SK-N-SH (cell line): Measurements from ENCODE around the gene POTEM. TPM values are rescaled to one million over a fixed set of nuclear protein-coding genes. Genes with fewer than 3 reads are reported as not detected.
"Not testable (repeated sequence)": the region's sequence is repeated elsewhere in the genome, so short reads cannot be mapped to it uniquely, and the experiment has no call there.

Experiments
- CTCF ChIA-PET: fragments of 300-600, 350-600 bp; formaldehyde crosslinking; extraction: SDS; loops from one replicate; lab custom pipeline; 2021; lab: Yijun Ruan, JAX
- POLR2A ChIA-PET: fragments of 350-600 bp; sonication (Branson Sonifier 250); formaldehyde crosslinking; extraction: SDS; loops from one replicate; lab custom pipeline; 2020; ENCODE audit warnings: antibody characterized with exemption, inconsistent platforms; lab: Yijun Ruan, JAX
- DNase-seq: peaks from one replicate; pipeline ENCODE4 v3.0.0; 2012
- H2AFZ ChIP-seq: fragments of 200-600 bp; sonication (generic); 2 replicates; pipeline ENCODE4 v1.8.1; 2016; ENCODE audit warnings: antibody characterized with exemption, mild to moderate bottlenecking, low read depth
- H3F3A ChIP-seq: fragments of 200-600 bp; sonication (generic); replicated peaks from 2 replicates; pipeline ENCODE3; 2016; ENCODE audit warnings: antibody characterized with exemption, mild to moderate bottlenecking; ENCODE audit not compliant: insufficient read depth
- H3K27ac ChIP-seq, 2 experiments: fragments of 200-500 bp in 1 of 2; fragments of 200-600 bp in 1 of 2; sonication (Bioruptor generic) in 1 of 2; sonication (generic), shearing (Covaris generic) in 1 of 2; 2 replicates each; pipeline versions ENCODE4 v1.5.1 to v1.6.1; 2014 to 2016; ENCODE audit warnings: low read depth in 2 of 2, inconsistent platforms in 1 of 2, low read length in 1 of 2, mild to moderate bottlenecking in 1 of 2, mixed read lengths in 1 of 2
- H3K27me3 ChIP-seq: fragments of 200-600 bp; sonication (generic), shearing (Covaris generic); 2 replicates; pipeline ENCODE4 v1.6.1; 2016; ENCODE audit warnings: mixed run types; ENCODE audit not compliant: insufficient read depth
- H3K36me3 ChIP-seq, 2 experiments: fragments of 200-500 bp in 1 of 2; fragments of 200-600 bp in 1 of 2; sonication (Bioruptor generic) in 1 of 2; sonication (generic) in 1 of 2; replicated peaks in 1 of 2; 2 replicates each; pipeline versions ENCODE3 to v1.5.1; 2014 to 2016; ENCODE audit warnings: low read length in 1 of 2, mild to moderate bottlenecking in 1 of 2; ENCODE audit not compliant: insufficient read depth in 2 of 2, control insufficient read depth in 1 of 2
- H3K4me1 ChIP-seq, 2 experiments: fragments of 200-500 bp in 1 of 2; fragments of 200-600 bp in 1 of 2; sonication (Bioruptor generic) in 1 of 2; sonication (generic), shearing (Covaris generic) in 1 of 2; 2 replicates each; pipeline versions ENCODE4 v1.5.1 to v1.6.1; 2014 to 2016; ENCODE audit warnings: low read depth in 1 of 2, low read length in 1 of 2, mixed run types in 1 of 2; ENCODE audit not compliant: insufficient read depth in 2 of 2, control insufficient read depth in 1 of 2
- H3K4me2 ChIP-seq: fragments of 200-600 bp; sonication (generic), shearing (Covaris generic); 2 replicates; pipeline ENCODE4 v1.6.1; 2017; ENCODE audit warnings: mixed run types
- H3K4me3 ChIP-seq, 2 experiments: fragments of 200-500 bp in 1 of 2; fragments of 200-600 bp in 1 of 2; sonication (Bioruptor generic) in 1 of 2; sonication (generic), shearing (Covaris generic) in 1 of 2; 2 replicates each; pipeline versions ENCODE4 v1.5.1 to v1.8.1; 2014 to 2016; ENCODE audit warnings: low read depth in 2 of 2, inconsistent platforms in 1 of 2, low read length in 1 of 2, mild to moderate bottlenecking in 1 of 2, mixed read lengths in 1 of 2, moderate library complexity in 1 of 2
- H3K79me2 ChIP-seq: fragments of 200-600 bp; sonication (generic); 2 replicates; pipeline ENCODE4 v1.8.1; 2017; ENCODE audit warnings: mild to moderate bottlenecking; ENCODE audit not compliant: insufficient read depth
- H3K9ac ChIP-seq: fragments of 200-600 bp; sonication (generic); 2 replicates; pipeline ENCODE4 v1.6.1; 2017; ENCODE audit warnings: mixed run types
- H3K9me2 ChIP-seq: fragments of 200-600 bp; sonication (generic); 2 replicates; pipeline ENCODE4 v1.6.1; 2017; ENCODE audit warnings: mixed run types
- H3K9me3 ChIP-seq: fragments of 200-600 bp; sonication (generic); 2 replicates; pipeline ENCODE4 v1.6.1; 2017; ENCODE audit warnings: mixed run types, mild to moderate bottlenecking, moderate library complexity
- H4K20me1 ChIP-seq: fragments of 200-600 bp; sonication (generic); 2 replicates; pipeline ENCODE4 v1.6.1; 2017; ENCODE audit warnings: mild to moderate bottlenecking, mixed run types; ENCODE audit not compliant: insufficient read depth
- WGBS: methylation state at CpG from one replicate; pipeline ENCODE4 v1.1.6; 2017; ENCODE audit warnings: low lambda C conversion rate; 5-methylcytosine and 5-hydroxymethylcytosine counted together
- polyA plus RNA-seq, 3 experiments: library from polyadenylated mRNA; depleted of rRNA; stranded (reverse); fragments of >200 nt; gene quantifications; 2 replicates each; pipeline ENCODE4 v1.2.3, GENCODE V29; 2012

The POTEM gene
- polyA plus RNA-seq, 1 of the 3 experiments (the other 2 are of a cell fraction): 0.25 TPM

DNA sequence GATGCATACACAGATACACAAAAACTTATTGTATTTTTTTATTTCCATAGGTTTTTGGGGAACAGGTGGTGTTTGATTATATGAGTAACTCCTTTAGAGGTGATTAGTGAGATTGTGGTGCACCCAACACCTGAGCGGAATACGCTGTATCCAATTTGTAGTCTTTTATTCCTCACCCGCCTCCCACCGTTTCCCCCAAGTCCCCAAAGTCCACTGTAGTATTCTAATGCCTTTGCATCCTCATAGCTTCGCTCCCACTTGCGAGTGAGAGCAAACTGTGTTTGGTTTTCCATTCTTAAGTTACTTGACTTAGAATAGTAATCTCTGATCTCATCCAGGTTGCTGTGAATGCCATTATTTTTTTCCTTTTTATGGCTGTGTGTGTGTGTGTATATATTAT is 17.3 kb upstream of the POTEM start:
- CTCF ChIA-PET, H3K27me3 ChIP-seq, H4K20me1 ChIP-seq, H3K27ac ChIP-seq, H3K4me2 ChIP-seq, H3K9ac ChIP-seq, H3K36me3 ChIP-seq, H3K9me3 ChIP-seq, DNase-seq, H3K4me3 ChIP-seq, H3F3A ChIP-seq, H3K79me2 ChIP-seq, H2AFZ ChIP-seq, POLR2A ChIA-PET, H3K9me2 ChIP-seq, H3K4me1 ChIP-seq: not testable (repeated sequence)
- 40% methylated on average over 4 of the region's 6 CpGs for WGBS

DNA sequence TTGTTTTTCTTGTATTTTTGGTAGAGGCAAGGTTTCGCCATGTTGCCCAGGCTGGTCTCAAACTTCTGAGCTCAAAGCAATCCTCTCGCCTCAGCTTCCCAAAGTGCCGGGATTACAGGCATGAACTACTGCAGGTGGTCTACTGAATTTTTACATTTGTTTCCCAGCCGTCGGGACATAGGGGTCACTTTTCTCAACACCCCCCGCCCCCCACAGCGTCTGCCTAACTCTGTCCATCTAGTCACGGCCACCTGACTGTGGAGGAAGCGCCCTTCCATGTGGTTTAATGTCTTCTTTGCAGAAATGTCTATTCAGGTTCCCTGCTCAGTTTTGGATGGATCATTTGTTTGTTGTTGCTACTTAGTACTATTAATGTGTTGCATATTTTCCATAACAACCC is 14.1 kb upstream of the POTEM start:
- H3K9me3 ChIP-seq, H3K4me1 ChIP-seq, POLR2A ChIA-PET, H4K20me1 ChIP-seq, CTCF ChIA-PET, H3K27ac ChIP-seq, H3K9ac ChIP-seq, H3K79me2 ChIP-seq, H3K4me3 ChIP-seq, H3K27me3 ChIP-seq, H3K4me2 ChIP-seq, H2AFZ ChIP-seq, DNase-seq, H3K36me3 ChIP-seq, H3F3A ChIP-seq, H3K9me2 ChIP-seq: not testable (repeated sequence)
- WGBS: 21% methylated on average over 9 of the region's 9 CpGs

DNA sequence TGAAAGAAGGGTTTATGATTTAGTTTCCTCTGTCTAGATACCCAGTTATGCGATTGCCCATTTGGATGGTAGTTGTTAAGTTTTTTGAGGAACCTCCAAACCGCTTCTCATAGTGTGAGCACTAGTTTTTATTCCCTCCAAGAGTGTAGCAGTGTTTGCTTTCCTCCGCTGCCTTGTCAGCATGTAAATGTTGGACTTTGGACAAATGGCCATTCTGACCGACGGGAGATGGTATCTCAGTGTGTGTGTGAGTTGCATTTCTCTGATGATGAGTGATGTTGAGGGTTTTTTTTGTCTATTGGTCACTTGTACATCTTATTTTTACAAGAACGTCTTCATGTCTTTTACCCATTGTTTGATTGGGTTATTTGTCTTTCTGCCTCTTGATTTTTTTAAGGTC is 11.4 kb upstream of the POTEM start:
- H3K79me2 ChIP-seq, CTCF ChIA-PET: not testable (repeated sequence)

DNA sequence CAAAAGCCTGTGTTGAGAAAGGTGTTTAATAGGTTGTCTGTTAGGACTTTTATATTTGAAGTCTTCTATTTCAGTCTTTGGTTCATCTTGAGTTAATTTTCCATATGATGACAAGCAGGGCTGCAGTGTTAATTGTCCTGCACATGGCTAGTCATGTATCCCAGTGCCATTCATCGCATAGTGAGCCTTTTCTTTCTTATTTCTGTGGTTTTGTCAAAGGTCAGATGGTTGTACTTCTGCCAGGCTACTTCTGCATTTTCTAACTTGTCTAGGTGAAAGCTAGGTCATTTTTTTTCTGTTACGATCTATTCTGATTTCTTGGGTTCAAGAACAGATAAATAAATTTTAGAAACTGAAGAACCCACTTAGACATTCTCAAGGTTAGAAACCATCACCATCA is 5.7 kb upstream of the POTEM start:
- DNase-seq, H3K4me3 ChIP-seq, H3K36me3 ChIP-seq, H3K9me3 ChIP-seq, H3K9ac ChIP-seq, POLR2A ChIA-PET, H4K20me1 ChIP-seq, H3K27me3 ChIP-seq, H3K9me2 ChIP-seq, H2AFZ ChIP-seq, H3K27ac ChIP-seq, H3K4me1 ChIP-seq, H3K4me2 ChIP-seq, H3K79me2 ChIP-seq, H3F3A ChIP-seq, CTCF ChIA-PET: not testable (repeated sequence)
- 14% methylated on average over 1 of the region's 2 CpGs for WGBS

More for the DNA sequence above, 11.4 kb upstream of the POTEM start:
- H3K4me2 ChIP-seq, H3K27ac ChIP-seq, H4K20me1 ChIP-seq, POLR2A ChIA-PET, H3K9me2 ChIP-seq, H2AFZ ChIP-seq, H3K4me3 ChIP-seq, H3F3A ChIP-seq, H3K36me3 ChIP-seq, H3K4me1 ChIP-seq, H3K9ac ChIP-seq, H3K9me3 ChIP-seq, DNase-seq, H3K27me3 ChIP-seq: not testable (repeated sequence)
- WGBS: 10% methylated on average over 5 of the region's 6 CpGs

DNA sequence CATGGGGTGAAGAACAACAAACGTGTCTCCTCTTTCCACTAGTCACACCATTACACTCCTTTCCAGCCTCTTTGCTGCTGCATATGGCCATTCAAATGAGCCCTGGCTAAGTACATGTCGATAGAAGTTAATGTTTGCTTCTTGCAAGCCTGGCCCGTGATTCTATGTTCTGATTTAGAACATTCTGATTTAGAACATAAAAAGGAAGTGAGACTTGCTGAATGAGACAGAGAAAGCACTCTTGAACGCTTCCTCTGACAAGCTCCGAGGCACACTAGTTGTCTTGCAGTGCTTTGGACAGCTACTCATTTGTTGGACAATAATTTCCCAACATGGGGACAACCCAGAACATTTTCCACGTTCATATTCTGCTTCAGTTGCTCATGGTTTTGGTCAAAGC is 5.1 kb upstream of the POTEM start:
- H3K9me3 ChIP-seq, H3K27me3 ChIP-seq, H4K20me1 ChIP-seq, H3K79me2 ChIP-seq, DNase-seq, CTCF ChIA-PET, H3K27ac ChIP-seq, H3K4me1 ChIP-seq, H3K4me3 ChIP-seq, H3K9ac ChIP-seq, H3K9me2 ChIP-seq, H3F3A ChIP-seq, H3K36me3 ChIP-seq, H2AFZ ChIP-seq, POLR2A ChIA-PET, H3K4me2 ChIP-seq: not testable (repeated sequence)
- WGBS: no CpG with 5 or more reads among the region's 6 CpGs

DNA sequence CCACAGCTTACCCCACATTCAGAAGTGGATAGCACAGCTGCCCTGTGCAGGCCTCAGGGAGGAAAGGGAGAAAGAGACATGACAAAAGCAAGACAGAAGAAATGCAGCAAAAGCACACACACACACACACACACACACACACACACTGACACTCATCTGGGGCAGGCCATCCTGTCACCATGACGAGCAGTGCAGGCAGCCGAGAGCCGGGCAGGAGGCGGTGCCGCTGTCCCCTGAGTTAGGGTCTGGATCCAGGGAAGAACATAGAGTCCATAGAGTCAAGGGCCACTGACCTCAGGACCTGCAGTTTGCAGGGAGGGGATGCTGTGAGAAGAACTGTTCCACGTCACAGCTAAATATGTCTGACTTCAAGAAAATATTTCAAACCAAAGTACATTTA is 4.0 kb upstream of the POTEM start:
- H3K4me2 ChIP-seq, H3K27ac ChIP-seq, H3K4me3 ChIP-seq, H3K9me3 ChIP-seq, CTCF ChIA-PET, H3K9me2 ChIP-seq, H2AFZ ChIP-seq, H3K9ac ChIP-seq, H3K27me3 ChIP-seq, H3K36me3 ChIP-seq, H3F3A ChIP-seq, H3K79me2 ChIP-seq, POLR2A ChIA-PET, H4K20me1 ChIP-seq, DNase-seq, H3K4me1 ChIP-seq: not testable (repeated sequence)
- WGBS: 28% methylated on average over 1 of the region's 6 CpGs

DNA sequence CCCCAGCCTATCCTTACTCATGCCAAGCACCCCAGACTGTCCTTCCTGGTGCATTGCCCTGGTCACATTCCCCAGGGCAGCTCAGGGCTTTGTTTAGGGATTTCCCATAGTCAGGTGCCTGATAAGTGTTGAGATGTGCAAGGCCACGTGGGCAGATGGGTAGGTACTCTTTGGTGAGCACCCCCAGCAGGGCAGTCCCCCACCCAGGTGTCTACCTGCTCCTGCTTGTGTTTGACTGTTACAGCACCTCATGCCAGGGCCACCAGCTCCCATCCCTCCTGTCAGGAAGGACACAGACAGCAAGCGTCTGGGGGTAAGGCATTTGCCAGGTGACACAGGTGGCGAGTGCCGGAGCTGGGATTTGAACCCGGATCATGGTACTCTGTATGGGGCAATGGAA is 2.4 kb upstream of the POTEM start:
- H3K36me3 ChIP-seq, H3K9ac ChIP-seq, H3K9me3 ChIP-seq, H3K4me2 ChIP-seq, H3K9me2 ChIP-seq, CTCF ChIA-PET, H3K27ac ChIP-seq, DNase-seq, H3K79me2 ChIP-seq, H3K27me3 ChIP-seq, H3K4me3 ChIP-seq, H3K4me1 ChIP-seq, H3F3A ChIP-seq, H2AFZ ChIP-seq, POLR2A ChIA-PET, H4K20me1 ChIP-seq: not testable (repeated sequence)
- WGBS: no CpG with 5 or more reads among the region's 5 CpGs
